CD14-positive monocyte (primary cell): ENCODE results near the gene SCAPER. TPM values are rescaled to one million over a fixed set of nuclear protein-coding genes. Genes with fewer than 3 reads are reported as not detected.

Experiments used
- DNase-seq, 3 donors: peaks; one replicate each; pipeline ENCODE4 v3.0.0-alpha.2; 2011 to 2022
- H2AFZ ChIP-seq: 2 replicates; pipeline ENCODE4 v1.6.0; 2012; ENCODE audit warnings: mild to moderate bottlenecking, low read depth, low read length, inconsistent platforms; ENCODE audit not compliant: insufficient read depth, poor library complexity, severe bottlenecking
- H3K27ac ChIP-seq, 2 donors: 1 replicate in 1 of 2; 2 replicates in 1 of 2; pipeline ENCODE4 v1.5.1; 2012 to 2013; ENCODE audit warnings: low read length in 2 of 2, control low read depth in 1 of 2, inconsistent platforms in 1 of 2, low read depth in 1 of 2, mild to moderate bottlenecking in 1 of 2
- H3K27me3 ChIP-seq, 2 donors: one replicate each; pipeline versions ENCODE4 v1.6.0 to v1.6.1; 2011 to 2013; ENCODE audit warnings: low read length in 2 of 2; ENCODE audit not compliant: control insufficient read depth in 2 of 2, insufficient read depth in 2 of 2
- H3K36me3 ChIP-seq, 2 donors: replicated peaks in 1 of 2; 1 replicate in 1 of 2; 2 replicates in 1 of 2; pipeline versions ENCODE4 v1.5.1 to v1.6.1; 2012 to 2013; ENCODE audit warnings: low read length in 2 of 2, control low read depth in 1 of 2, inconsistent platforms in 1 of 2, mild to moderate bottlenecking in 1 of 2; ENCODE audit not compliant: insufficient read depth in 2 of 2, control insufficient read depth in 1 of 2
- H3K4me1 ChIP-seq, 2 donors: 1 replicate in 1 of 2; 2 replicates in 1 of 2; pipeline versions ENCODE4 v1.5.1 to v1.6.1; 2012 to 2013; ENCODE audit warnings: low read length in 2 of 2, control low read depth in 1 of 2, inconsistent platforms in 1 of 2, mild to moderate bottlenecking in 1 of 2, moderate library complexity in 1 of 2; ENCODE audit not compliant: insufficient read depth in 2 of 2, control insufficient read depth in 1 of 2
- H3K4me2 ChIP-seq: replicated peaks from 2 replicates; pipeline ENCODE3; 2012; ENCODE audit warnings: low read length, moderate library complexity, mild to moderate bottlenecking; ENCODE audit not compliant: poor library complexity, severe bottlenecking; ENCODE audit errors: extremely low read depth
- H3K4me3 ChIP-seq, 3 experiments: fragments of 200-600 bp in 1 of 3; sonication (generic) in 1 of 3; replicated peaks in 1 of 3; 1 replicate in 2 of 3; 2 replicates in 1 of 3; pipeline ENCODE4 v1.5.1; 2011 to 2013; ENCODE audit warnings: low read length in 3 of 3, mild to moderate bottlenecking in 3 of 3, control low read depth in 2 of 3, low read depth in 2 of 3, inconsistent platforms in 1 of 3, moderate library complexity in 1 of 3
- H3K79me2 ChIP-seq: 2 replicates; pipeline ENCODE4 v1.6.0; 2012; ENCODE audit warnings: mild to moderate bottlenecking, control low read depth, inconsistent platforms, low read length, moderate library complexity; ENCODE audit not compliant: insufficient read depth
- H3K9ac ChIP-seq: 2 replicates; pipeline ENCODE4 v1.6.0; 2017; ENCODE audit warnings: low read length, mild to moderate bottlenecking; ENCODE audit not compliant: insufficient read depth, poor library complexity, severe bottlenecking
- H3K9me3 ChIP-seq, 2 donors: replicated peaks in 1 of 2; 1 replicate in 1 of 2; 2 replicates in 1 of 2; pipeline versions ENCODE4 v1.5.1 to v1.6.1; 2012 to 2013; ENCODE audit warnings: low read length in 2 of 2, control low read depth in 1 of 2; ENCODE audit not compliant: control insufficient read depth in 1 of 2, insufficient read depth in 1 of 2
- H4K20me1 ChIP-seq: 2 replicates; pipeline ENCODE4 v1.6.0; 2012; ENCODE audit warnings: mild to moderate bottlenecking, low read length, control low read depth, moderate library complexity; ENCODE audit not compliant: insufficient read depth
- H3K27ac Mint-ChIP-seq, 7 donors: one replicate each; pipeline ENCODE4 v1.8.0; 2020; ENCODE audit warnings: mild to moderate bottlenecking in 7 of 7, mixed read lengths in 7 of 7, moderate library complexity in 6 of 7, inconsistent platforms in 2 of 7
- H3K27me3 Mint-ChIP-seq, 3 donors: one replicate each; pipeline ENCODE4 v1.8.0; 2021 to 2022; ENCODE audit warnings: low read depth in 3 of 3, mild to moderate bottlenecking in 3 of 3, mixed read lengths in 3 of 3, moderate library complexity in 3 of 3, inconsistent platforms in 1 of 3
- H3K36me3 Mint-ChIP-seq, 2 donors: one replicate each; pipeline ENCODE4 v1.8.0; 2020; ENCODE audit warnings: mixed read lengths in 2 of 2, inconsistent platforms in 1 of 2, mild to moderate bottlenecking in 1 of 2
- H3K4me1 Mint-ChIP-seq: one replicate; pipeline ENCODE4 v1.8.0; 2020; ENCODE audit warnings: mild to moderate bottlenecking, mixed read lengths
- H3K4me3 Mint-ChIP-seq, 2 donors: one replicate each; pipeline ENCODE4 v1.8.0; 2020; ENCODE audit warnings: mild to moderate bottlenecking in 2 of 2, mixed read lengths in 2 of 2, moderate library complexity in 1 of 2
- H3K9me3 Mint-ChIP-seq, 7 donors: one replicate each; pipeline ENCODE4 v1.8.0; 2020 to 2022; ENCODE audit warnings: mixed read lengths in 7 of 7, mild to moderate bottlenecking in 6 of 7, moderate library complexity in 6 of 7, inconsistent platforms in 2 of 7
- WGBS: methylation state at CpG from one replicate; pipeline ENCODE4 v1.1.5; 2013; ENCODE audit warnings: missing lambda C conversion rate; ENCODE audit not compliant: insufficient coverage; 5-methylcytosine and 5-hydroxymethylcytosine counted together
- intact Hi-C, 2 donors: fragments of 100-400 bp; cut with micrococcal nuclease; formaldehyde crosslinking; loops; one replicate each; pipeline versions ENCODE4 v1.15.0 to v1.15.1; 2023
- polyA plus RNA-seq, 3 donors: library from polyadenylated mRNA; depleted of rRNA in 1 of 3; unstranded in 2 of 3; stranded (reverse) in 1 of 3; fragments of 300-500 nt in 2 of 3; fragments of >200 nt in 1 of 3; fragmentation: Illumina TruSeq in 2 of 3; gene quantifications; 1 replicate in 2 of 3; 2 replicates in 1 of 3; pipeline ENCODE4 v1.2.3, GENCODE V29; 2012 to 2021
- TF ChIP-seq, protein P1 (sequence below): fragments of 200-600 bp; IDR thresholded peaks from one replicate; pipeline ENCODE4 v1.8.0; 2022; ENCODE audit warnings: antibody characterized with exemption, mild to moderate bottlenecking

Gene SCAPER
- polyA plus RNA-seq, 3 donors = 2.5 to 5.4 (median 4.2) TPM

DNA sequence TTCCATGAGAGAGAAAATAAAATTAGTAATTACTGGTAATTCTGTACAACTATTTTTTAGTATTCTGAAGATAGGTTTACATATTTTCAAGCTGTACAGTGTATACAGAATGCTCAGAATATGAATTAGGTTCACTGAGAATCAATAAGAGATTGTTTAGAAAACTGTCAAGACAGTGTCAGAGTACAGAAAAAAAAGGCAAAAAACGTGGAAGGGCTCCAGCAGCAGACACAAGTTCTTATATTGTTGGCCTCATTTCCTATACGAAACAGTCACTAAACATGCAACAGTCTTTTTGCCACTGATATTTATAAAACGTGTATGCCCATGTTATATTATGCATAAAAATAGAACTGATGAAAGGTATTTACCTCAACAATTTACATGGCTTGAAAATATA is 464.7 kb downstream of the SCAPER start:
- H3K4me3 ChIP-seq = no peak overlapping the region
- Mint-ChIP-seq H3K27ac (no peak overlapping the region), H3K4me3 (no peak overlapping the region), H3K27me3 (peaks cover 0 to 2% (median 0%) of the 10 kb centered on the region in 3 donors), H3K4me1 (no peaks in the 10 kb centered on the region), H3K36me3 (no peaks in the 10 kb centered on the region), H3K9me3 (peaks cover 0 to 4% (median 0%) of the 10 kb centered on the region in 7 donors)
- H3K4me2 ChIP-seq = no peak overlapping the region
- no peaks in the 10 kb centered on the region for H4K20me1 ChIP-seq
- no peaks in the 10 kb centered on the region for H3K79me2 ChIP-seq
- H3K27me3 ChIP-seq = no peaks in the 10 kb centered on the region
- no peak overlapping the region for H2AFZ ChIP-seq
- H3K36me3 ChIP-seq = no peaks in the 10 kb centered on the region
- no peaks in the 10 kb centered on the region for H3K9me3 ChIP-seq
- TF ChIP-seq, protein P1, sequence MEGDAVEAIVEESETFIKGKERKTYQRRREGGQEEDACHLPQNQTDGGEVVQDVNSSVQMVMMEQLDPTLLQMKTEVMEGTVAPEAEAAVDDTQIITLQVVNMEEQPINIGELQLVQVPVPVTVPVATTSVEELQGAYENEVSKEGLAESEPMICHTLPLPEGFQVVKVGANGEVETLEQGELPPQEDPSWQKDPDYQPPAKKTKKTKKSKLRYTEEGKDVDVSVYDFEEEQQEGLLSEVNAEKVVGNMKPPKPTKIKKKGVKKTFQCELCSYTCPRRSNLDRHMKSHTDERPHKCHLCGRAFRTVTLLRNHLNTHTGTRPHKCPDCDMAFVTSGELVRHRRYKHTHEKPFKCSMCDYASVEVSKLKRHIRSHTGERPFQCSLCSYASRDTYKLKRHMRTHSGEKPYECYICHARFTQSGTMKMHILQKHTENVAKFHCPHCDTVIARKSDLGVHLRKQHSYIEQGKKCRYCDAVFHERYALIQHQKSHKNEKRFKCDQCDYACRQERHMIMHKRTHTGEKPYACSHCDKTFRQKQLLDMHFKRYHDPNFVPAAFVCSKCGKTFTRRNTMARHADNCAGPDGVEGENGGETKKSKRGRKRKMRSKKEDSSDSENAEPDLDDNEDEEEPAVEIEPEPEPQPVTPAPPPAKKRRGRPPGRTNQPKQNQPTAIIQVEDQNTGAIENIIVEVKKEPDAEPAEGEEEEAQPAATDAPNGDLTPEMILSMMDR = no peak
- no CpG with 5 or more reads among the region's 3 CpGs for WGBS
- H3K27ac ChIP-seq = no peak overlapping the region
- intact Hi-C loops = no loop called here
- no peaks in the 10 kb centered on the region for H3K4me1 ChIP-seq
- H3K9ac ChIP-seq = no peak overlapping the region
- DNase-seq = no peak

DNA sequence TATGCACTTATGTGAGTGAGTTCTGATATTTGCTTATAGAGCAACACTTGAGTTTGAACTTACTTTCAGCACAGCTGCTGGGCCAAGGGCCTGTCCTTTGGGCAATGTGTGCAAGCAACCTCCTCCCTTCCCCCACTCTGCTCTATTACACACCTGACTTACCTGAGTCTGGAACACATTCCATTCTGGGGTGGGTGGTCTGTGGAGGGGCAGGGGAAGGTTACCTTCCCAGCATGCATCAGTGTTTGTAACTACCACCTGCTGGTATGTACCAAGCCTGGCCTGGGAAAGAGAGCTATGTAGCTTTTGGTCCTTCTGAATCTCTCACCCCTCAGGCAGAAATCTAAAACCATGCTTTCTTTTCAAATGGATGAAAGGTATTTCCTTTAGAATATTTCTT is 465.6 kb downstream of the SCAPER start:
- peaks cover 0 to 2% (median 0%) of the 10 kb centered on the region in 3 donors for H3K27me3 Mint-ChIP-seq
- Histone ChIP-seq H2AFZ (no peak overlapping the region), H3K79me2 (no peaks in the 10 kb centered on the region), H3K4me1 (no peaks in the 10 kb centered on the region), H3K27ac (no peak overlapping the region), H3K4me2 (no peak overlapping the region), H3K9ac (no peak overlapping the region), H3K9me3 (no peaks in the 10 kb centered on the region), H3K36me3 (no peaks in the 10 kb centered on the region), H4K20me1 (no peaks in the 10 kb centered on the region), H3K27me3 (no peaks in the 10 kb centered on the region), H3K4me3 (no peak overlapping the region)
- DNase-seq = no peak
- H3K27ac Mint-ChIP-seq = no peak overlapping the region
- H3K9me3 Mint-ChIP-seq = peaks cover 0 to 2% (median 0%) of the 10 kb centered on the region in 7 donors
- intact Hi-C loops = no loop called here
- H3K4me3 Mint-ChIP-seq = no peak overlapping the region
- TF ChIP-seq, protein P1 = no peak
- H3K36me3 Mint-ChIP-seq = no peaks in the 10 kb centered on the region
- no peaks in the 10 kb centered on the region for H3K4me1 Mint-ChIP-seq
